OCI-LY1 (cell line): ENCODE measurements around the gene KLHDC7B.

ENCODE experiments used
- H2AFZ ChIP-seq: fragments of 200-600 bp; sonication (generic), shearing (Covaris generic); 2 replicates; pipeline ENCODE4 v1.6.0; 2014; ENCODE audit warnings: antibody characterized with exemption, mild to moderate bottlenecking, low read length
- H3F3A ChIP-seq: fragments of 200-600 bp; sonication (generic), shearing (Covaris generic); 2 replicates; pipeline ENCODE4 v1.6.0; 2014; ENCODE audit warnings: mild to moderate bottlenecking, antibody characterized with exemption, low read length, moderate library complexity; ENCODE audit not compliant: insufficient read depth
- H3K27ac ChIP-seq: fragments of 200-600 bp; sonication (generic); 2 replicates; pipeline ENCODE4 v1.5.1; 2014; ENCODE audit warnings: low read length, mixed run types, mild to moderate bottlenecking, low read depth; ENCODE audit not compliant: poor library complexity, severe bottlenecking
- H3K27me3 ChIP-seq: fragments of 200-600 bp; sonication (generic); 2 replicates; pipeline ENCODE4 v1.6.0; 2014; ENCODE audit warnings: antibody characterized with exemption, mild to moderate bottlenecking, low read length, moderate library complexity; ENCODE audit not compliant: insufficient read depth
- H3K36me3 ChIP-seq: fragments of 200-600 bp; sonication (generic); 2 replicates; pipeline ENCODE4 v1.6.1; 2014; ENCODE audit warnings: mild to moderate bottlenecking, antibody characterized with exemption, low read length, moderate library complexity, mixed read lengths; ENCODE audit not compliant: insufficient read depth
- H3K4me1 ChIP-seq: fragments of 200-600 bp; sonication (generic); 2 replicates; pipeline ENCODE4 v1.5.1; 2014; ENCODE audit warnings: mild to moderate bottlenecking, low read length, moderate library complexity; ENCODE audit not compliant: insufficient read depth, severe bottlenecking
- H3K4me2 ChIP-seq: fragments of 200-600 bp; sonication (generic), shearing (Covaris generic); 2 replicates; pipeline ENCODE4 v1.6.1; 2014; ENCODE audit warnings: low read length
- H3K4me3 ChIP-seq: fragments of 200-600 bp; sonication (generic); 2 replicates; pipeline ENCODE4 v1.5.1; 2014; ENCODE audit warnings: low read length, low read depth, mild to moderate bottlenecking, mixed read lengths; ENCODE audit not compliant: poor library complexity, severe bottlenecking
- H3K79me2 ChIP-seq: fragments of 200-600 bp; shearing (Covaris generic); 2 replicates; pipeline ENCODE4 v1.6.1; 2016; ENCODE audit warnings: mixed run types, low read length, mixed read lengths; ENCODE audit not compliant: insufficient read depth
- H3K9ac ChIP-seq: fragments of 200-600 bp; sonication (generic), shearing (Covaris generic); 2 replicates; pipeline ENCODE4 v1.6.1; 2014; ENCODE audit warnings: mild to moderate bottlenecking, low read length, mixed read lengths
- H3K9me2 ChIP-seq: fragments of 200-600 bp; sonication (generic), shearing (Covaris generic); 2 replicates; pipeline ENCODE4 v1.6.1; 2014; ENCODE audit warnings: low read depth, mild to moderate bottlenecking, low read length, mixed read lengths
- H3K9me3 ChIP-seq: fragments of 200-600 bp; shearing (Covaris generic); 2 replicates; pipeline ENCODE4 v1.6.1; 2014; ENCODE audit warnings: low read length, mixed read lengths
- H4K20me1 ChIP-seq: fragments of 200-600 bp; sonication (generic), shearing (Covaris generic); 2 replicates; pipeline ENCODE4 v1.6.0; 2016; ENCODE audit warnings: mild to moderate bottlenecking, low read length; ENCODE audit not compliant: insufficient read depth
- CTCF ChIP-seq: fragments of 200-600 bp; sonication (generic), shearing (Covaris generic); IDR thresholded peaks from 2 replicates; pipeline ENCODE4 v1.5.1; 2017; ENCODE audit warnings: mild to moderate bottlenecking, antibody characterized with exemption, low read length, moderate library complexity, mixed read lengths
- EZH2 ChIP-seq: fragments of 200-600 bp; sonication (generic), shearing (Covaris generic); IDR thresholded peaks from 2 replicates; pipeline ENCODE4 v1.8.0; 2017; ENCODE audit warnings: borderline replicate concordance, mixed run types, mild to moderate bottlenecking, antibody characterized with exemption, low read length, moderate library complexity, mixed read lengths

Gene KLHDC7B

DNA sequence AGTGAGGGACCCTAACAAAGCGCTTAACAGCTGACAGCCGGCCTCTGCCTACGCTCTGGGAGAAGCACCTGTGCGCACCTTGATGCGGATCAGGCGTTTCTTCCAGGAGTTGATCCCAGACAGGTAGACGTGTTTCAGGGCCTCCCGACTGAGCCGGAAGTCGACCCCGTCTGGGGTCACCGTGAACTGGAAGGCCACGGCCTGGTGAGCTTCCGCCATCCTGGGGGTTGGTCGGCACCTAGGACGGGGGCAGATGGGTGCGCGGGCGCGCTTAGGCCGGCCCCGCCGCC, 31.9 kb downstream of the KLHDC7B start:
- TF ChIP-seq CTCF (no peak), EZH2 (no peak)
- no peak overlapping the region for H2AFZ ChIP-seq
- no peaks in the 10 kb centered on the region for H3K9me3 ChIP-seq
- no peaks in the 10 kb centered on the region for H4K20me1 ChIP-seq
- 0 out of 2 replicates have a peak, but pooled peaks cover 5% of the 10 kb centered on the region for H3K79me2 ChIP-seq
- H3K4me1 ChIP-seq: peaks cover 10% of the 10 kb centered on the region
- H3K36me3 ChIP-seq: peaks cover 76% of the 10 kb centered on the region
- no peak overlapping the region for H3K27ac ChIP-seq
- no peak overlapping the region for H3K9ac ChIP-seq
- H3K4me3 ChIP-seq: no peak overlapping the region
- no peak overlapping the region for H3K4me2 ChIP-seq
- no peaks in the 10 kb centered on the region for H3F3A ChIP-seq
- H3K9me2 ChIP-seq: no peaks in the 10 kb centered on the region
- no peaks in the 10 kb centered on the region for H3K27me3 ChIP-seq

DNA sequence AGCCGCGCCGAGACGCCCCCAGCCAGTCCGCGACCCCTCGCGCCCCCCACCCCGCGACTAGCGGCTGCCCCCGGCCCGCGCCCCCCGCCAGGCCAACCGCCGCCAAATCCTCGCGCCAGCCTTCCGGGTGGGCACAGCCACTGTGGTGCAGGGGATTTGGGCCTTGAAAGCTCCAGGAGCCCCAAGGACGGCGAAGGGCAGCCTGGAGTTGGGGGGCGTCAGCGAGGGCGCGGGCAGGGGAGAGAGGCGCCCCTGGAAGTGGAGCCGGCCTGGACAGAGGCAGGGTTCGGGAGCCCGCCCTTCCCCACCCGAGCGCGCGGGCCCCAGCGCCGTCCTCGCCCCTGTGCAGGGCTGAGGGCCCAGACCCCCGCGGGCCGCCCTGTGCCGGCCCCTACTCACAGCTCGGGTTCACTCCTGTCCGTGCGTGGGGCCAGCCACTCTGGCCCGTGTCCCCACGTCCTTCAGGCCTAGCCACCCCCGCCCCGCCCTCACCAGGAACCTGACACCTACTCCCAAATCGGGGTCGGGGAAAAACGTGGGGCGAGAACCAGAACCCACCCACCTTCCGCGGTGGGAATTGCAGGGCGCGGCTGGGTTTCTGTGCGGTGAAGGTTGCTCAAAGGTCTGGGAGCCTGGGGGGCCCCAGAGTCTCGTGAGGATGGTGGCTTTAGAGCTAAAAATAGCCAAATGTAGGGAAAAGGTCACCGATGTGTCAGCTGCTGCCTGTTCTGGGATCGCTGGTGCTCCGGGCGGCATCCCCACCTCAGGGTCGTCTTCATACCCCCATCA, 32.5 kb downstream of the KLHDC7B start, which contains the start of gene CPT1B:
Gene CPT1B (minus strand): TSS at position 441 of the 789 bp plus-strand sequence. CDS start 512 bp downstream, outside the sequence.
- TF ChIP-seq CTCF (no peak), EZH2 (no peak)
- H3K4me2 ChIP-seq: no peak within 1 kb of the TSS
- H3K9me3 ChIP-seq: no peaks in the 10 kb centered on the region
- no peak within 1 kb of the TSS for H3K4me3 ChIP-seq
- H3K4me1 ChIP-seq: peaks cover 10% of the 10 kb centered on the region
- no peak within 1 kb of the TSS for H3K9ac ChIP-seq
- no peaks in the 10 kb centered on the region for H3K9me2 ChIP-seq
- no peak within 1 kb of the TSS for H3K27ac ChIP-seq
- H2AFZ ChIP-seq: no peak within 1 kb of the TSS
- 0 out of 2 replicates have a peak, but pooled peaks cover 5% of the 10 kb centered on the region for H3K79me2 ChIP-seq
- H3F3A ChIP-seq: no peaks in the 10 kb centered on the region
- H4K20me1 ChIP-seq: no peaks in the 10 kb centered on the region
- H3K36me3 ChIP-seq: peaks cover 71% of the 10 kb centered on the region
- no peaks in the 10 kb centered on the region for H3K27me3 ChIP-seq

- no peak overlapping the region for H3K4me2 ChIP-seq
- H3K36me3 ChIP-seq: peaks cover 64% of the 10 kb centered on the region
- no peaks in the 10 kb centered on the region for H3F3A ChIP-seq
- H2AFZ ChIP-seq: no peak overlapping the region
- no peak overlapping the region for H3K4me3 ChIP-seq
- TF ChIP-seq EZH2 (no peak), CTCF (no peak)
- H3K27ac ChIP-seq: no peak overlapping the region
- no peaks in the 10 kb centered on the region for H3K9me2 ChIP-seq
- peaks cover 15% of the 10 kb centered on the region for H3K4me1 ChIP-seq
- H3K9ac ChIP-seq: no peak overlapping the region
- no peaks in the 10 kb centered on the region for H3K9me3 ChIP-seq
- no peaks in the 10 kb centered on the region for H3K27me3 ChIP-seq
- 0 out of 2 replicates have a peak, but pooled peaks cover 5% of the 10 kb centered on the region for H3K79me2 ChIP-seq
- H4K20me1 ChIP-seq: no peaks in the 10 kb centered on the region
These were observed 33.1 kb downstream of the KLHDC7B start for GRCh38 chr22:50578776-50579310.
